ENCODE results near the gene KCNH8.

GRCh38 chr3:19248767-19249166 is 100.5 kb downstream of the KCNH8 start:
- TF ChIP-seq YY1 (IDR thresholded peaks at IDR 0.05; ENCODE audit: insufficient read depth, insufficient read length) (no peak), SUZ12 (IDR thresholded peaks at IDR 0.05; ENCODE audit: extremely low read depth, insufficient read depth, insufficient read length) (no peak)

Data from NT2/D1 (cell line).